GM21717 (cell line): ENCODE results near the gene TBC1D22A.

ENCODE experiments used
- ATAC-seq: cut with Tn5 transposase; IDR thresholded peaks from one replicate; pipeline ENCODE4 v1.9.1; 2021; ENCODE audit warnings: mild to moderate bottlenecking, moderate library complexity; ENCODE audit not compliant: unreplicated experiment

TBC1D22A gene

GRCh38 chr22:47065756-47066615, 303.5 kb downstream of the TBC1D22A start:
- no peak for ATAC-seq

GRCh38 chr22:47066616-47066905, 304.1 kb downstream of the TBC1D22A start:
- no peak for ATAC-seq

GRCh38 chr22:47067321-47067890, 305.0 kb downstream of the TBC1D22A start:
- ATAC-seq: no peak

DNA sequence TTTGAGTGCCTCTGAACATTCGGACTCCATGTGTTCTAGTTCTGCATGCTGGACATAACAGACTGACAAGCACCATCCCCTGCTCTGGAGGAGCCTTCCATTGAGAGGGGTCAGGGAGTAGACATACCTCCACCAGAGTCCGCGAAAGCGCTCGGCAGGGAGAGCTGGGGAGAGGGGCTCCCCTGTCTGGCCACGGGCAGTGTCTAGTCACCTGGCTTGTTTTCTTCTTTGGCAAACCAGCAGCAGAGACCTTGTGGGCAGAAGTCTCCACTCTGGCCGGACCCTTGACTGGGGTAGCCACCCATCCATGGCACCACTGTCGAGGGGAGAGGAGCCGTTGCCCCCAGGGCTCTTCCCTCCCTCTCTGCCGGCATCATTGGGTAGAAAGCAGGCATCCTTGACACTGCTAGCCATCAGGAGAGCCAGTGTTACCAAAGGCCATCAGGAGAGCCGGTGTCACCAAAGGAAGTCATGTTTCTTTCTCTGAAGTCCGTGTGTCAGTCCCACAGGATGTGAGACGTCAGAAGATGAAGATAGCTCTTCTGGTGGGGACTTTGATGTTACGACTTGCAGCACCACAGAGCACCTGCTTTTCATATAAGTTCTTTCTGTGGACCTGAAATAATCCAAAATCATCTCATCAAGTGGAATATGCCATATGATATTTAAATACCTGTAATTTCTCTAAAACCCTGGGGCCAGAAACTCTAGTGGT, 305.6 kb downstream of the TBC1D22A start:
- ATAC-seq: no peak

GRCh38 chr22:47068626-47068996, 306.2 kb downstream of the TBC1D22A start:
- no peak for ATAC-seq

GRCh38 chr22:47069270-47069669, 306.8 kb downstream of the TBC1D22A start:
- ATAC-seq: no peak

GRCh38 chr22:47071078-47071806, 308.8 kb downstream of the TBC1D22A start:
- ATAC-seq: no peak

DNA sequence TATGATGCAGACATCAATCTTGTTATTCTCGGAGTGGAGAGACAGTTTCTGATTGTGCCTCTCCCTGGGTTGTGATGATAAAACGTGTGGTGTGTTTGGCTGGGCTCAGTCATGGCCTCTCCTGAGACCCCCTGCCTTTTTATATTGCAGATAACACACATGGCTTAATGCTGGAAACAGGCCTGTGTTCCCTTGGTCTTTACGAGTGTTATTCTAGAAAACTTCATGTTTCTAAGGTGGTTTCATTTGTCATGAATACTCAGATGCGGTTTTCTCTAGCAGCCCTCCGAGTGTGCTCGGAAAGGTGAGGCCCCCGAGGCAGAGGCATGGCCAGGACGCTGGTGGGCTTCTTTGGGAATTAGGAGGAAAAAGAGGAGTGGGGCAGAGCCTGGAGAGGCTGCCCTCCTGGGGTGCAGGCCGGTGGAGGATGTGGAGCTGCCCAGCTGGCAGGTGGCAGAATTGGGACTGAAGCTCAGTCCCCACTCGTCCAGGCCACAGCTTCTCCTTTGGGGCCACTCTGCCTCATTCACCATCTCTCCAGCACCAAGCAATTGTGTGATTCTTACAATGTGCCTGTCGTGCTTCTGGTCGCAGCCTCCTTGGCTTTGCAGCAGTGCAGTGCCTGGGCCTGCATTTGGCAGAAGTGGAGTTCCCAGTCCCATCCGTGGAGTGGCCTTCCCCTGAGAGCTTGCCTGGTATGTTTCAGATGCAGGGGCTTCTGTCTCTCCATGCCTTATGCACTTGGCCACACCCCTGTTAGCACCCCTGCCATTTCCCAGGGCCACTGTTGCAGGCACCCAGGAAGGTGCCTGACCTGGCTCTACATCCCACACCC, 309.6 kb downstream of the TBC1D22A start:
- no peak for ATAC-seq

DNA sequence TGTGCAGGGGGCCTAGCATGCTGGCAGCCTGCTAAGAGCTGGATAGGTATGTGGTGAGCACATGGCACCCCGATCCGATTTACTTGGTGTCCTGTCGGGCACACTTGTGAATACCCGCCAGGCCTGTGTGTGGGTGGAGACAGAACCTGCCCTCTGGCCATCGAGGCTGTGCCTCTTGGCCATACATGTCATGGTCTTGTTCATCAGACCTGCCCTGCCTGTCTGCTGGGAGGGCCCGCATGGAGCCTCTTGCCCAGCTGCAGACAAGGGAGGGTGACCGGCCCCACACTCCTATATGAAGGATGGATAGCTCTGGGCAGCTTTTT, 310.2 kb downstream of the TBC1D22A start:
- no peak for ATAC-seq

DNA sequence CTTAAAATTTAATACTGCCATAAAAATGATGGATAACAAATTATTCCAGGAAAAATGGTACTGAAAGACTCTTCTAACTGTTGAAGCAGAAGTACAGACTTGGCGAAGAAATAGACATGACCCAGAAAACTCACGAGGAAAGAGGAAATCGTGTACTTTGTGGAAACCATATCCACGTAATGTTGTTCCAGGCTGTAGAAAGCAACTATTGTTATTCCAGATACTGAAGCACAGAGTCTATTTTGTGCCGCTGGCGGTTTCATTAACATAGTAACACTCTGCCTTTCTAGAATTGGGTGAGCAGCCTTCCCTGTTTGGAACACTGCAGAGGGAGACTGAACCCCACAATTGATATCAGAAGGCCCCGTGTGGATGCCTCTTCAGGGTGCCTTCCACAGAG, 310.6 kb downstream of the TBC1D22A start:
- ATAC-seq: no peak

DNA sequence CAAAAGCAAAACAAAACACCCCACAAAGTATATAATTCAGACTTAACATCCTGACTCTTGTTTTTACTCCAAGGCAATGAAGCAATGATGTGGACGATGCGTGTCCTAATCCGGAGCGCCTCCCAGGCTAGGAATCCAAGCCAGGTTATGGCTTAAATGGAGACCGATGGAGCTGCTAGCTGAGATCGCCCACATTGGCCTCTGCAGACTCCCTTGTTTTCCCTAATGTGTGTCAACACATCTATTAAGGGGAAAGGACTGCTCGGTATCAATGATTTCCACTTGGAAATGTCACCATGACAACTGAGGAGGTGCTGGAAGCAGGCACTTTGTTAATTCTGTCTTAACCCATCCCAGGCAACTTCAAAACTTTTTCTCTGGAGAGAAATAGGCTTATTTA, 311.7 kb downstream of the TBC1D22A start:
- ATAC-seq: no peak

- ATAC-seq: no peak
These were observed 313.1 kb downstream of the TBC1D22A start for GRCh38 chr22:47075568-47075967.

DNA sequence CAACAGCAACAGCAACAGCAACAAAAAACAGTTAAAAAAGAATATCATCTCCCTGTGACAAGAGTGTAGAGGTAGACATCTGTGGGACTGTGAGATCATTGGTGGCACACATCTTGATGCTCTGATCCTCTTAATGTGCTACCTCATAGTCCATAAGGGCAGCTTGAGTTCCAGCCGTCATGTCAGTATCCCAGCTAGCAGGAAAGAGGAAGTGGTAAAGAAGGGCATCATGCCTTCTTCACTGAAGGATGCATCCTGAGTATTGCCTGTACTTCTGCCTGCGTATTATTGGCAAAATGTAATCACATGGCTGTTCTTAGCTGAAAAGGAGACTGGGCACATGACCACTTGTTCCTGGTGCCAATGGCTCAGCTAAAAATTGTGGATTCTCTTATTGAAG, 314.3 kb downstream of the TBC1D22A start:
- no peak for ATAC-seq

GRCh38 chr22:47080100-47080499, 317.6 kb downstream of the TBC1D22A start:
- no peak for ATAC-seq

- no peak for ATAC-seq
These were observed 320.1 kb downstream of the TBC1D22A start for GRCh38 chr22:47082505-47082904.

DNA sequence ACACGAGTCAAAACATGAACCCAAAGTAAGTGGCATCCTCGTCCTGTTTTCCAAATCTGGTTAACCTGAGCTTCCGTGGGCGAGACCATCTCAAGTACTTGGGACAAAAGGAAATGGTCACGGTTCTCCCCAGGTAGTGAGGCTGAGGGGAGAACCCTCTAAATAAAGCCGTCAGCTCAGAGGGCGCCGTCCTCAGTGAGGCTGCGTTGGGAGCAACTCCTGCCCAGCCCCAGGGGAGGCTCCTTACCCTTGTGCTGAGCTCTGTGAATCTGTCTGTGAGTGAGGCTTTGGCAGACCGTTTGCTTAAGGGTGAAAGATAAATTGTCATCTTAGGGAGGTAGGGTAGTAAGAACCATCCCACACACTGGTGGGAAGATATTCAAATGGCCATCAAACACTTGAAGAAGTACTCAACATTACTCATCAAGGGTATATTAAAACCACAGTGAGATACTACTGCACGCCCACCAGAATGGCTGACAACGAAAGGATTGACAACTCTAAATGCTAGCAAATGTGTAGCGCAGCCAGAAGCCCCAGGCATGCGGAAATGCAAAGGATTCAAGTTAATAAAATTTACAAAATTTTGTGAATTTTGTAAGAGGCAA, 321.0 kb downstream of the TBC1D22A start:
- no peak for ATAC-seq

GRCh38 chr22:47084226-47084625, 321.8 kb downstream of the TBC1D22A start:
- ATAC-seq: no peak

DNA sequence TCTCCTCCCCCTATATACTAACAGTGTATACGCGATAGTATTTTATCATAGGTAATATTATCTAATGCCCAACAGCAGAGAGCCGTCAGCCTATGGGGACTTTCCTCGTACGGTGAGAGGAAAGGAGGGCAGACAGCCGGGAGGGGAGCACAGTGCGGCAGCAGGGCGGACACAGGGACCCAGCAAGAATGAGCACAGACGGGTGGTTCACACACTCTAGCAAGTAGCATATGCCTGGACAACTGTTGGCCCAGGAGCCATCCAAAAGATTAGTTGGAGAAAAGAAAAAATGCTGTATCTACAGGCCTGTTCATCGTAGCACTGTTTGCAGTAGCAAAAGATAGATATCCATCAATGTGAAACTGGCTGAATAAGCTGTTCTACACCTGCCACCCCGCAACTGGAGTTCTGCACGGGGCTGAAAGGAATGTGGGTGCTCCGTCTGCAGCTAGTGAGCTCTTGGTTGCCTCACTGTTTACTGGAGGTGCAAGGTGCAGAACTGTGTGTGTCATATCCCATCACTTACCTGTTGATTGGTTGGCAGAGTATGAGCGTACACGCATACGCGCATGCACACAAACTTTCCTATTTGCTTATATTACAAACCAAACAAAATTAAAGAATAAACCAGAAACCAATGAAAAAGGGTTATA, 324.3 kb downstream of the TBC1D22A start:
- no peak for ATAC-seq

- no peak for ATAC-seq
These were observed 326.2 kb downstream of the TBC1D22A start for GRCh38 chr22:47088480-47089158.
